Hepatic stellate cell (primary cell): ENCODE data around the gene NMT1.
A peak's percentile ranks its signal among the peaks of the same experiment; 100 is the strongest.
"Not testable (repeated sequence)": the region's sequence is repeated elsewhere in the genome, so short reads cannot be mapped to it uniquely, and the experiment has no call there.

Experiments
- DNase-seq: peaks from one replicate; pipeline ENCODE4 v3.0.0; 2011; ENCODE audit warnings: low spot score

The NMT1 gene

GRCh38 chr17:45120558-45120957 lies 59.4 kb downstream of the NMT1 start:
- DNase-seq, result no peak

- DNase-seq, result no peak
Observed at GRCh38 chr17:45121055-45121454, 59.9 kb downstream of the NMT1 start.

- no peak for DNase-seq
Observed at GRCh38 chr17:45123076-45123770, 62.1 kb downstream of the NMT1 start.

GRCh38 chr17:45123930-45124796 lies 63.0 kb downstream of the NMT1 start:
- DNase-seq, result peak; percentile 97

- not testable (repeated sequence) for DNase-seq
Observed at GRCh38 chr17:45124797-45125122, 63.6 kb downstream of the NMT1 start.

- no peak for DNase-seq
Observed at GRCh38 chr17:45125509-45125908, 64.4 kb downstream of the NMT1 start.

GRCh38 chr17:45127207-45127547 lies 66.1 kb downstream of the NMT1 start:
- DNase-seq, result no peak

- peak; percentile 68 for DNase-seq
Observed at GRCh38 chr17:45127548-45128300, 66.6 kb downstream of the NMT1 start.

- DNase-seq, result no peak
Observed at GRCh38 chr17:45128331-45128730, 67.2 kb downstream of the NMT1 start.

GRCh38 chr17:45128989-45129388 lies 67.9 kb downstream of the NMT1 start:
- no peak for DNase-seq

GRCh38 chr17:45129426-45129939 lies 68.4 kb downstream of the NMT1 start:
- DNase-seq, result no peak

- DNase-seq, result peak; percentile 60
Observed at GRCh38 chr17:45129940-45130680, 69.0 kb downstream of the NMT1 start.

- DNase-seq, result no peak
Observed at GRCh38 chr17:45130681-45131615, 69.8 kb downstream of the NMT1 start.

- peak; percentile 49 for DNase-seq
Observed at GRCh38 chr17:45131616-45132319, 70.7 kb downstream of the NMT1 start.

- DNase-seq, result no peak
Observed at GRCh38 chr17:45132320-45132571, 71.1 kb downstream of the NMT1 start, which contains the start of gene PLCD3. Gene PLCD3, minus strand, starts transcription at chr17:45132515. Its CDS starts 105 bp downstream, at chr17:45132410.

GRCh38 chr17:45132572-45133463 lies 71.7 kb downstream of the NMT1 start:
- peak; percentile 90 for DNase-seq

- DNase-seq, result peak; percentile 100
Observed at GRCh38 chr17:45135192-45135977, 74.3 kb downstream of the NMT1 start, which contains the start of gene ACBD4. Gene ACBD4, plus strand, starts transcription at chr17:45135687. Its CDS starts 458 bp downstream, at chr17:45136145.
